Panc1 (cell line): Measurements from ENCODE around the gene CHD6.

ENCODE experiments used
- POLR2AphosphoS5 ChIP-seq: IDR thresholded peaks from 2 replicates; pipeline ENCODE4 v1.6.1; 2012; ENCODE audit warnings: mild to moderate bottlenecking, low read depth, low read length, moderate library complexity
- SIN3A ChIP-seq: IDR thresholded peaks from 2 replicates; pipeline ENCODE4 v1.6.1; 2012; ENCODE audit warnings: low read depth, mild to moderate bottlenecking, low read length, moderate library complexity, borderline replicate concordance; ENCODE audit not compliant: insufficient read depth
- TF ChIP-seq, protein P1 (sequence below): fragments of 450-650 bp; IDR thresholded peaks from 2 replicates; pipeline ENCODE4 v1.5.1; 2017; ENCODE audit warnings: mild to moderate bottlenecking
- TF ChIP-seq, protein P2 (sequence below), 2 experiments: IDR thresholded peaks; 2 replicates each; pipeline ENCODE4 v1.6.1; 2011 to 2012; ENCODE audit warnings: low read depth in 2 of 2, control low read depth in 1 of 2, low read length in 1 of 2, mild to moderate bottlenecking in 1 of 2, moderate library complexity in 1 of 2; ENCODE audit not compliant: insufficient read depth in 1 of 2

GRCh38 chr20:41608606-41609005, 9.6 kb downstream of the CHD6 start:
- TF ChIP-seq, protein P1, sequence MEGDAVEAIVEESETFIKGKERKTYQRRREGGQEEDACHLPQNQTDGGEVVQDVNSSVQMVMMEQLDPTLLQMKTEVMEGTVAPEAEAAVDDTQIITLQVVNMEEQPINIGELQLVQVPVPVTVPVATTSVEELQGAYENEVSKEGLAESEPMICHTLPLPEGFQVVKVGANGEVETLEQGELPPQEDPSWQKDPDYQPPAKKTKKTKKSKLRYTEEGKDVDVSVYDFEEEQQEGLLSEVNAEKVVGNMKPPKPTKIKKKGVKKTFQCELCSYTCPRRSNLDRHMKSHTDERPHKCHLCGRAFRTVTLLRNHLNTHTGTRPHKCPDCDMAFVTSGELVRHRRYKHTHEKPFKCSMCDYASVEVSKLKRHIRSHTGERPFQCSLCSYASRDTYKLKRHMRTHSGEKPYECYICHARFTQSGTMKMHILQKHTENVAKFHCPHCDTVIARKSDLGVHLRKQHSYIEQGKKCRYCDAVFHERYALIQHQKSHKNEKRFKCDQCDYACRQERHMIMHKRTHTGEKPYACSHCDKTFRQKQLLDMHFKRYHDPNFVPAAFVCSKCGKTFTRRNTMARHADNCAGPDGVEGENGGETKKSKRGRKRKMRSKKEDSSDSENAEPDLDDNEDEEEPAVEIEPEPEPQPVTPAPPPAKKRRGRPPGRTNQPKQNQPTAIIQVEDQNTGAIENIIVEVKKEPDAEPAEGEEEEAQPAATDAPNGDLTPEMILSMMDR, result no peak
- TF ChIP-seq SIN3A (no peak), POLR2AphosphoS5 (no peak)
- TF ChIP-seq, protein P2, sequence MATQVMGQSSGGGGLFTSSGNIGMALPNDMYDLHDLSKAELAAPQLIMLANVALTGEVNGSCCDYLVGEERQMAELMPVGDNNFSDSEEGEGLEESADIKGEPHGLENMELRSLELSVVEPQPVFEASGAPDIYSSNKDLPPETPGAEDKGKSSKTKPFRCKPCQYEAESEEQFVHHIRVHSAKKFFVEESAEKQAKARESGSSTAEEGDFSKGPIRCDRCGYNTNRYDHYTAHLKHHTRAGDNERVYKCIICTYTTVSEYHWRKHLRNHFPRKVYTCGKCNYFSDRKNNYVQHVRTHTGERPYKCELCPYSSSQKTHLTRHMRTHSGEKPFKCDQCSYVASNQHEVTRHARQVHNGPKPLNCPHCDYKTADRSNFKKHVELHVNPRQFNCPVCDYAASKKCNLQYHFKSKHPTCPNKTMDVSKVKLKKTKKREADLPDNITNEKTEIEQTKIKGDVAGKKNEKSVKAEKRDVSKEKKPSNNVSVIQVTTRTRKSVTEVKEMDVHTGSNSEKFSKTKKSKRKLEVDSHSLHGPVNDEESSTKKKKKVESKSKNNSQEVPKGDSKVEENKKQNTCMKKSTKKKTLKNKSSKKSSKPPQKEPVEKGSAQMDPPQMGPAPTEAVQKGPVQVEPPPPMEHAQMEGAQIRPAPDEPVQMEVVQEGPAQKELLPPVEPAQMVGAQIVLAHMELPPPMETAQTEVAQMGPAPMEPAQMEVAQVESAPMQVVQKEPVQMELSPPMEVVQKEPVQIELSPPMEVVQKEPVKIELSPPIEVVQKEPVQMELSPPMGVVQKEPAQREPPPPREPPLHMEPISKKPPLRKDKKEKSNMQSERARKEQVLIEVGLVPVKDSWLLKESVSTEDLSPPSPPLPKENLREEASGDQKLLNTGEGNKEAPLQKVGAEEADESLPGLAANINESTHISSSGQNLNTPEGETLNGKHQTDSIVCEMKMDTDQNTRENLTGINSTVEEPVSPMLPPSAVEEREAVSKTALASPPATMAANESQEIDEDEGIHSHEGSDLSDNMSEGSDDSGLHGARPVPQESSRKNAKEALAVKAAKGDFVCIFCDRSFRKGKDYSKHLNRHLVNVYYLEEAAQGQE (IDR thresholded peaks at IDR 0.05; ENCODE audit: insufficient read depth in 1 of 2, low read depth in 2 of 2, low read length in 1 of 2), result no peak
